ENCODE measurements around the gene TICAM1.
A peak's percentile ranks its signal among the peaks of the same experiment; 100 is the strongest.

Gene TICAM1

DNA sequence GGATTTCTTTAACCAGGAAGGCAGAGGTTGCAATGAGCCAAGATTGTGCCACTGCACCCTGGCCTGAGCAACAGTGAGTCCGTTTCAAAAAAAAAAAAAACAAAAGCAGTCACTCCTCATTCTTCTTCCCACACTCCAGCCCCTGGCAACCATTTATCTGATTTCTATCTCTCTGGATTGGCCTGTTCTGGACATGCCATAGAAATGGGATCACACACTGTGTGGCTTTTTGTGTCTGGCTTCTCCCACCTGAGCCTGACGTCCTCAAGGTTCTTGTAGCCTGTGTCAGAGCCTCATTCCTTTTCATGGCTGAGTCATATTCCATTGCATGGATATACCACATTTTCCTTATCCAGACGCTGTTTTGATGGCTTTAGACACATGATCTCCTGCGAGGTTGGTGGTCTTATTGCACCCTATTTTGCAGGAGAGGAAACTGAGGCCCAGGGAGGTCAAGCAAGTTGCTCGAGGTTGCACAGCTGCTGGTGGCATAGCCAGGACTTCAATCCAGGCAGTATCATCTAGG is 55.8 kb downstream of the TICAM1 start:
- ChIA-PET CTCF (interaction anchor here (1.9 to 2.0 kb wide), 2 partner anchors 15 to 43 kb away, joined by 6 to 8 read pairs; no protein-coding TSS in a partner anchor), POLR2A (no interaction called here)
- TF ChIP-seq, protein P1, sequence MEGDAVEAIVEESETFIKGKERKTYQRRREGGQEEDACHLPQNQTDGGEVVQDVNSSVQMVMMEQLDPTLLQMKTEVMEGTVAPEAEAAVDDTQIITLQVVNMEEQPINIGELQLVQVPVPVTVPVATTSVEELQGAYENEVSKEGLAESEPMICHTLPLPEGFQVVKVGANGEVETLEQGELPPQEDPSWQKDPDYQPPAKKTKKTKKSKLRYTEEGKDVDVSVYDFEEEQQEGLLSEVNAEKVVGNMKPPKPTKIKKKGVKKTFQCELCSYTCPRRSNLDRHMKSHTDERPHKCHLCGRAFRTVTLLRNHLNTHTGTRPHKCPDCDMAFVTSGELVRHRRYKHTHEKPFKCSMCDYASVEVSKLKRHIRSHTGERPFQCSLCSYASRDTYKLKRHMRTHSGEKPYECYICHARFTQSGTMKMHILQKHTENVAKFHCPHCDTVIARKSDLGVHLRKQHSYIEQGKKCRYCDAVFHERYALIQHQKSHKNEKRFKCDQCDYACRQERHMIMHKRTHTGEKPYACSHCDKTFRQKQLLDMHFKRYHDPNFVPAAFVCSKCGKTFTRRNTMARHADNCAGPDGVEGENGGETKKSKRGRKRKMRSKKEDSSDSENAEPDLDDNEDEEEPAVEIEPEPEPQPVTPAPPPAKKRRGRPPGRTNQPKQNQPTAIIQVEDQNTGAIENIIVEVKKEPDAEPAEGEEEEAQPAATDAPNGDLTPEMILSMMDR (IDR thresholded peaks at IDR 0.05; ENCODE audit: insufficient read depth, low read length, missing control alignments): no peak
- H3K4me3 ChIP-seq (ENCODE audit: low read depth, low read length): no peak overlapping the region
- no peak for DNase-seq (ENCODE audit: low read depth, low spot score)

DNA sequence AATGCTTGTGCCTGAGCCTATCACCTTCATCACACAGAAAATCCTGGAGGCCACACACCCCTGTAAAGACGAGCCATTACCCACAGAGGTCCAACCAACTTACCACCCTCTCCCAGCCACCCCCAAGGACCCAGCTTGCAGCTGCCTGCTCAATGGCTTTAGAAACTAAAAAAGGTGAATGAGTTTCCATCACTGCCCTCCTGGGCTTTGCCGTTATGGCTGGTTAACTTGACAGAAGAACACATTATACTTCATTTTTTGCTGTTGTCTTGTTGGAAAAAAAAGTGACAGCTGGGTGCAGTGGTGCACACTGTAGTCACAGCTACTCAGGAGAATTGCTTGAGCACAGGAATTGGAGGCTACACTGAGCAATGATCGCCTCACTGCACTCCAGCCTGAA is 57.4 kb downstream of the TICAM1 start:
- no peak overlapping the region for H3K4me3 ChIP-seq (ENCODE audit: low read depth, low read length)
- CTCF ChIA-PET: interaction anchor here (0.9 to 1.3 kb wide), 3 partner anchors 8 to 41 kb away, joined by 3 read pairs; no protein-coding TSS in a partner anchor
- no peak for DNase-seq (ENCODE audit: low read depth, low spot score)
- TF ChIP-seq, protein P1 (IDR thresholded peaks at IDR 0.05; ENCODE audit: insufficient read depth, low read length, missing control alignments): no peak
- POLR2A ChIA-PET: no interaction called here

DNA sequence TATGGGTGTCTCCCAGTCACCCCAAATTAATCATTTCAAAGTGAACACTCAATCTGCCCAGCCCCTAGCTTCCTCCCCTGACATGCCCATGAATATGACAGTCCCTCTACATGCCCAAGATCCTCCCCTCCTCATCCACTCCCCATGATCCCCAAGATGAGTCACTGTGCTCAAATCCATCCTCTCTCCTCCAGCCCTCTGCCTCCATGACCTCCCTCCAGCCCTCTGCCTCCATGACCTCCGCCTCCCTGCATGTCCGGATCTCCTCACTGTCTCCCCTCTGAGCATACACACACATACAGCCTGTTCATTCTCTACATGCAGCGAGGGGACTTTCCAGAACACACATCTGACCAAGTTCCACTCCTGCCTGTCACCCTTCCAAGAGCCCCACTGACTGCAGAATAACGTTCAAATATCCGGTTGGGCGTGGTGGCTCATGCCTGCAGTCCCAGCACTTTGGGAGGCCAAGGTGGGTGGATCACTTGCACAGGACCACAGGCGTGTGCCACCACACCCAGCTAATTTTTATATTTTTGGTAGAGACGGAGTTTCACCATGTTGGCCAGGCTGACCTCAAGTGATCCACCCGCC is 58.4 kb downstream of the TICAM1 start:
- CTCF ChIA-PET: interaction anchor here (1.2 to 1.3 kb wide), 2 partner anchors 9 to 40 kb away, joined by 3 read pairs; no protein-coding TSS in a partner anchor

DNA sequence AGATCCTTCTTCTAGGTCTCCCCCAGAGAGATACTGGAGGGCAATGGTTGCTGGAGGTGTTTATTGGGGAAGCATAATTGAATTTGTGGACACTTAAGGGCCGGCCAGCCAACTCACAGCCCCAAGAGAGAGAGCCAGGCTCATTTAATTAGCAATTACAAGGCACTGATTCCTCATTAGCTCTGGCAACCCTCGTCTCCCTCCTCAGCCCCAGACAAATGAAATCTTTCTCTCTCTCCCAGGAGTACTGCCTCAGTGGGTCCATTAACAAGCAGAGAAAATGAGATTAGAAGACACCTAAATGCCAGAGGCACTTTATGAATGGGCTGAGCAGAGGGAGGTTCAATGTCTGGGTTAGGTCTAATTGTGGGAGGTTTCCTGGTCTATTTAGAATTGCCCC is 58.9 kb downstream of the TICAM1 start:
- H3K4me3 ChIP-seq (ENCODE audit: low read depth, low read length): no peak overlapping the region
- ChIA-PET POLR2A (no interaction called here), CTCF (interaction anchor here (0.9 kb wide), 1 partner anchor 13 kb away, joined by 5 read pairs; no protein-coding TSS in a partner anchor)
- TF ChIP-seq, protein P1 (IDR thresholded peaks at IDR 0.05; ENCODE audit: insufficient read depth, low read length, missing control alignments): no peak
- DNase-seq (ENCODE audit: low read depth, low spot score): no peak

More for the DNA sequence above, 58.4 kb downstream of the TICAM1 start:
- no peak for DNase-seq (ENCODE audit: low read depth, low spot score)
- TF ChIP-seq, protein P1 (IDR thresholded peaks at IDR 0.05; ENCODE audit: insufficient read depth, low read length, missing control alignments): no peak
- POLR2A ChIA-PET: no interaction called here
- no peak overlapping the region for H3K4me3 ChIP-seq (ENCODE audit: low read depth, low read length)

DNA sequence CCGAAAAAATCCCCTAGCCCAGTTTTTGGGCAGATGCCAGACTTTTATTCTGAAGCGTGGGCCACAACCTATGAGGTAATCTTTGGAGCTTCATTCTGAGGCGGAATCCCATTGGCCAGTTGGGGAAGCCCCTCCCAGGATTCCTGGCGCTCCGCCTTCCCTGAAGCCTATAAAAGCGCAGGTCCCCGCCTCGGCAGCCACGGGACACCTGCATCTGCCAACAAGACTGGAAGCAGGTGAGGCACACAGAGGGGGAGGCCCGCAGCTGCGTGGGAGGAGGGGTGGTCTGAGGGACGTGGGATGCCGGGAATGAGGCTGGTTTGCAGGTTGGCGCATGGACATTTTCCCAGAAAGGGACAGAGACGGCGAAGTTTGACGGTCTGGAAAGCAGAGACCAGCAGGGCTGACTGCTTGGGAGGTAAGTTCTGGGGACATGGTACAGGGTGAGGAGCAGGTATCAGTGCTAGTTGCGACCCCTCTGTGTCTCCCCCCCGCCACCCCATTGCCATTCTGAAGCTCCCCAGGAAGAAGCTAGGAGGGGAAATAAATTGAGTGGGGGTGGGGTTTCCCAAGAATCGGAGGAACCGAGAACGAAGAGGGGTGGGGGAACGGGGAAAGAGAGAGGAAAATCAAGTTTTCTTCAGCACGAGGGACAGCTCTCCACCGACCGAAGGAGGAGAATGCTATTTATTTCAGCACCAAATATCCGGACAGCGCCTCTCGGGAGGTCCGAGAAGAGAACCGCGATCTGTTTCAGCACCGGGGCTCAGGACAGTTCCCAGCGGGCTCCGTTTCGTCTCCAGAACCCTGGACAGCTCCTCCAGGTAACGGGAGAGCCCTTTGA is 62.4 kb downstream of the TICAM1 start:
- TF ChIP-seq, protein P1 (IDR thresholded peaks at IDR 0.05; ENCODE audit: insufficient read depth, low read length, missing control alignments): no peak
- H3K4me3 ChIP-seq (ENCODE audit: low read depth, low read length): no peak overlapping the region
- DNase-seq (ENCODE audit: low read depth, low spot score): peak; percentile 16
- POLR2A ChIA-PET: no interaction called here
- CTCF ChIA-PET: interaction anchor here (1.2 to 1.6 kb wide), 2 partner anchors 22 to 38 kb away, joined by 3 to 9 read pairs; partner anchors contain the start of gene FEM1A
